Ectodermal cell (in vitro differentiated cells): ENCODE measurements around the gene FOXJ1.

Source experiments
- H3K27ac ChIP-seq: 2 replicates; pipeline ENCODE4 v1.7.0; 2013; ENCODE audit warnings: mild to moderate bottlenecking, low read depth, low read length; ENCODE audit not compliant: insufficient read depth, poor library complexity, severe bottlenecking
- H3K27me3 ChIP-seq: 2 replicates; pipeline ENCODE4 v1.7.0; 2013; ENCODE audit warnings: mild to moderate bottlenecking, low read length; ENCODE audit not compliant: insufficient read depth, control insufficient read depth, poor library complexity, severe bottlenecking
- H3K36me3 ChIP-seq: one replicate; pipeline ENCODE4 v1.7.0; 2013; ENCODE audit warnings: low read length; ENCODE audit not compliant: control insufficient read depth, insufficient read depth
- H3K4me1 ChIP-seq: one replicate; pipeline ENCODE4 v1.7.0; 2013; ENCODE audit warnings: low read length; ENCODE audit not compliant: control insufficient read depth, insufficient read depth
- H3K4me3 ChIP-seq: 2 replicates; pipeline ENCODE4 v1.7.0; 2013; ENCODE audit warnings: low read depth, low read length, control low read depth; ENCODE audit not compliant: insufficient read depth
- H3K9me3 ChIP-seq: 2 replicates; pipeline ENCODE4 v1.7.0; 2013; ENCODE audit warnings: mild to moderate bottlenecking, low read length, moderate library complexity; ENCODE audit not compliant: control insufficient read depth
- WGBS, 2 experiments: methylation state at CpG; one replicate each; pipeline ENCODE4 v1.1.7; 2013; ENCODE audit warnings: missing lambda C conversion rate in 2 of 2; 5-methylcytosine and 5-hydroxymethylcytosine counted together

Gene FOXJ1

DNA sequence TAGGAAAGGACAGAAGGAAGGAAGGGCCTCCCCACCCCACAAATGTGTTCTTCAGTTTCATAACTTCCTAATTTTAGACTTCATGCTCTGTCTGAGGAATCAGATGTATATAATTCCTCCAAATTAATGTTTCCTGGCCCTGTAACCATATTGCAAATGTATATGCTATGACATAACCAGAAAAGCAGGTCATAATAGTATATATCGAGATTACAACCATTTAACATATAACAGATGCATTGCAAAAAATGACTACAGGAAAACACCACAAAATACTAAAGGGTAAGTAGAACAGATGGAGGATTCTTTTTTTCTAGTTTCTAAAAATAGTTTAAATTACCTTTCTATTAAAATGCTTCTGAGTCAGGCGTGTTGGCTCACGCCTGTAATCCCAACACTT, 34.3 kb downstream of the FOXJ1 start:
- Histone ChIP-seq H3K9me3 (no peaks in the 10 kb centered on the region), H3K4me1 (peaks cover 6% of the 10 kb centered on the region), H3K36me3 (no peaks in the 10 kb centered on the region), H3K4me3 (no peak overlapping the region), H3K27me3 (no peaks in the 10 kb centered on the region), H3K27ac (no peak overlapping the region)
- WGBS, 2 experiments = 95 to 98% methylated on average over 2 to 3 of the region's 3 CpGs

DNA sequence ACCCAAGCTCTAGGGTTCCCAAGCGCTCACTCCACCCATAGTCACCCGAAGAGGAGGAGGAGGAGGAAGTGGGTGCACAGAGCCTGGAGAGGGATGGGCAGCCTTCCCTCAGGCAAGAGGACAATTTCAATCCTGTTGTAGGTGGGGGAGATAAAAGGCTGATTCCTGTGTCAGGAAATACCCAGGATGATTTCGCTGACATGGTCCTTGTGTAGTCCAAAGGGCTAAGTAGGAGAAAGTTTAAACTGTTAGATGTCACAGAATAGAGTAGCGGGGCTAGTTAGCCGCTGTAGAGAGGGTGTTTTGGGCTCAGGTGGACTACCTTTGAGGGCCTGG, 36.2 kb downstream of the FOXJ1 start:
- no peaks in the 10 kb centered on the region for H3K27me3 ChIP-seq
- H3K4me3 ChIP-seq = no peak overlapping the region
- peaks cover 6% of the 10 kb centered on the region for H3K4me1 ChIP-seq
- H3K36me3 ChIP-seq = peaks cover 11% of the 10 kb centered on the region
- WGBS, 2 experiments = 79 to 93% methylated on average over 4 to 5 of the region's 5 CpGs
- H3K9me3 ChIP-seq = no peaks in the 10 kb centered on the region
- no peak overlapping the region for H3K27ac ChIP-seq

DNA sequence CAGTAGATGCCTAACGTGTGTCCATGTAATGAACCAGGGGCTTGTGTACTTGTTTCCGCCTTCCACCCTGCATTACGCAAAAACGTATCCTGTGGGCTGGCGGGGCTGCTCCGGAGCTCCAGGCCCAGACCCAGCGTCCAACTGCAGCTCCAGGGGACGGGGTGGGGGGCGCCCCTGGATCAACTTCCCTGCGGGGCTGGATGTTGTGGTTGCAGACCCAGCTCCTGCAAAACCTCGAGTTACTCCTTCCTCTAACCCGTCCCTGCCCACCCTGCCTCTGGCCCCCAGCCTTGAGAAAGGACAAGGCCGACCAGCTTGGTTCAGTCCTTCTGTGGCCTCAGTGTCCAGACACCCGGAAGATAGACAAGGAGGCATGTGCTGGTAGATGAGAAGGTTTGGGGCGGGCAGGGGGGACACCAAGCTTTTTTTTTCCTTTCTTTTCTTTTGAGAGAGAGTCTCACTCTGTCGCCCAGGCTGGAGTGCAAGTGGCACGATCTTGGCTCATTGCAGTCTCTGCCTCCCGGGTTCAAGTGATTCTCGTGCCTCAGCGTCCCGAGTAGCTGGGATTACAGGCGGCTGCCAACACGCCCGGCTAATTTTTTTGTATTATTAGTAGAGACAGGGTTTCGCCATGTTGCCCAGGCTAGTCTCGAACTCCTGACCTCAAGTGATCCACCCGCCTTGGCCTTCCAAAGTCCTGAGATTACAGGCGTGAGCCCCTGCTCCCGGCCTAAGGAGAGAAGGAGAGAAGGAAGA, 36.7 kb downstream of the FOXJ1 start:
- peak overlapping the region; percentile 82 for H3K27ac ChIP-seq
- H3K36me3 ChIP-seq = peaks cover 12% of the 10 kb centered on the region
- 91% methylated on average over 29 of the region's 29 CpGs for WGBS, 2 experiments
- peak overlapping the region; percentile 91 for H3K4me3 ChIP-seq
- H3K27me3 ChIP-seq = no peaks in the 10 kb centered on the region
- peaks cover 6% of the 10 kb centered on the region for H3K4me1 ChIP-seq
- no peaks in the 10 kb centered on the region for H3K9me3 ChIP-seq

DNA sequence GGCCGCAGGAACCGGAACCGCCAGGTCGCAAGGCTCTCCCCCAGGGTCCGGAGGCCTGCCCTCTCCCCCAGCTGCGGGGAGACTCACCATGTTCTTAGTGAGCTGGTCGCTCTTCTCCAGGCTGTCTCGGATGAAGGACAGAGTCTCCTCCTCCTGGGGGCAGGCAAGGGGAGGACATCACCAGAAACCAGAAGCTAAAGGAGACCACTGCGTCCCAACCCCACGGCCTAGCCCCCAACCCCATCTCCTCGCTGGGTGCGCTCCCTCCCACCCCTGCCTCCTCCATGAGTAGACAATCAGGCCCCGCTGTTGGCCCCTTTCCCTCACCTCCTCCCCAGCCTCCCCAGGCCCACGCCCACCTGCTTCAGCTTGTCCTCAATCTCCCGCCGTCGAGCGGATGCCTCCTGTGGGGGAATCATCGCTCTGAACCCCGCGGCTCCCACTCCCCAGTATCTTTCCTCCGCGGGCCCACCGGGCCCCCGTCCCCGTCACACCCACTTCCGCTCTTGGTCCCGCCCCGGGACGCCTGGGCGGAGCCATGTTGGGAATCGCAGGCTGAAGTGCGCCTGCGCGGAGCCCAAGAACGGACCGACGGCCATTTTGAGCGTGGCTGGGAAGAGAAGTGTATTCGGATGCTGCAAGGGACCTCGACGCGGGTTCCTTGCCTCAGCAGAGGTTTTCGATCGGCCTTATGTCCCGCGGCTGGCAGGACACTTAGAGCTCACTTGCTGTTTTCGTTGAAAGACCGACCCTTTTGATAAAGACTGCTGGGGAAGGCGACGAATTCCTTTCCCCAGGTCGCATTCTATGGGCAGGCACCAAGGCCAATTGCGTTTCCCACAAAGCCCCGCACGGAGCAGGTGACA, 37.5 kb downstream of the FOXJ1 start, which contains the start of gene EXOC7:
TSS of gene EXOC7 (minus strand) at position 514 of the 866 bp plus-strand sequence. CDS start at position 419, 95 bp downstream.
- Histone ChIP-seq H3K4me3 (peak within 1 kb of the TSS; percentile 91), H3K36me3 (peaks cover 12% of the 10 kb centered on the region), H3K4me1 (peaks cover 6% of the 10 kb centered on the region), H3K27ac (peak within 1 kb of the TSS; percentile 82), H3K9me3 (no peaks in the 10 kb centered on the region), H3K27me3 (no peaks in the 10 kb centered on the region)
- 8% methylated on average over 55 of the region's 55 CpGs for WGBS, 2 experiments

DNA sequence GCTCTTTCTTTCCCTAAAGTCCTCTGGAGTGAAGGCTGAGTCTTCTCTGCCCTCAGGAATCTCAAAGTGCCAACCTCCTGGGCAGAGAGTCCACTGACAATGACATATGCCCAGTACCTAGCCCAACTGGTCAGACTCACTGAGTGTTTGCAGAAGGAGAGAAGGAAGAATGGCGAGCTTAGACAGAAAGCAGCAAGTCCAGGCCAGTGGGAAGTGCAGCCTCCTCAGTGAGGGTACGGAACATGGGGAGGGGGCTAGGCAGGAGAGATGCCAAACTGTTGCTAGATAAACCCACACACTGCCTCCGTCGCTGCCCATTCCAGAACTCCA, 38.1 kb downstream of the FOXJ1 start:
- Histone ChIP-seq H3K4me3 (peak overlapping the region; percentile 91), H3K27ac (no peak overlapping the region), H3K9me3 (no peaks in the 10 kb centered on the region), H3K27me3 (no peaks in the 10 kb centered on the region), H3K36me3 (peaks cover 13% of the 10 kb centered on the region), H3K4me1 (peaks cover 6% of the 10 kb centered on the region)
- 8 to 12% methylated on average over 4 of the region's 4 CpGs for WGBS, 2 experiments

DNA sequence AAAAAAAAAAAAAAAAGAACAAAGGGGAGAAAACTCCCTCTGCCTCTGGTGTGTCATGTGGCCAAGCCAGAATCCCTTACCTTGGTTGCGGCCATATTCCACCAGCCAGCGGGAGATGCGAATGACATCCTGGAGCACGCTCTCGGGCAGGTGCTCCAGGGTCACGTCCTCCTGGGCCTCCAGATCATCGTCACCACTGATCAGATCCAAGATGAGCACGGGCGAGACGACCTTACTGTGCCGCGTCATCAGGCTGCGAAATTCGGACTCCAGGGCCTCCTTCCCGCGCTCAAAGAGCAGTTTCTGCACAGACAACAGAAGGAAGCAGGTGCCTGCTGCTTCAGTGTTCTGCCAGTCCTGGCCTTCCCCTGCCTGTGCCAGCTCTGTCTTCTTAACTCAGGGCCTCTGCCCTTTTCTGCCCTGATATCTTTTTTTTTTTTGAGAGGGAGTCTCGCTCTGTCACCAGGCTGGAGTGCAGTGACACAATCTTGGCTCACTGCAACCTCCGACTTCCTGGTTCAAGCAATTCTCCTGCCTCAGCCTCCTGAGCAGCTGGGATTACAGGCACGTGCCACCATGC, 43.2 kb downstream of the FOXJ1 start:
- H3K36me3 ChIP-seq = peaks cover 52% of the 10 kb centered on the region
- WGBS, 2 experiments = 93 to 95% methylated on average over 19 of the region's 19 CpGs
- H3K27ac ChIP-seq = no peak overlapping the region
- no peaks in the 10 kb centered on the region for H3K27me3 ChIP-seq
- no peaks in the 10 kb centered on the region for H3K9me3 ChIP-seq
- no peaks in the 10 kb centered on the region for H3K4me1 ChIP-seq
- H3K4me3 ChIP-seq = no peak overlapping the region

DNA sequence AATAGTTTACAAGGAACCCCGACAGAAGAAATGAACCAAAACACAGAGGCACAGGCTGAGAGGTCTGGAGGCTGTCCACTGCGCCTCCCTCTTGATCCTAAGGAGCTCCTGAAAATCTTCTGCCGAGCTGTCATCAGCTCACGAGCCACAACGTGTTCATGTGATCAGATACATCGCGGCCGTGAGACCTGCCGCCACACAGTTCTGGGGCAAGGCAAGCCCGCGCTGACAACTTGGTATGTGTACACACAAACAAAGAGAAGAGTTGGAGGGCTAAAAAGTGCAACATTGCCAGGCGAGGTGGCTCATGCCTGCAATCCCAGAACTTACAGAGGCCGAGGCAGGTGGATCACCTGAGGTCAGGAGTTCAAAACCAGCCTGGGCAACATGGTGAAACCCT, 45.1 kb downstream of the FOXJ1 start:
- Histone ChIP-seq H3K36me3 (peaks cover 58% of the 10 kb centered on the region), H3K4me3 (no peak overlapping the region), H3K27me3 (no peaks in the 10 kb centered on the region), H3K27ac (no peak overlapping the region), H3K4me1 (no peaks in the 10 kb centered on the region), H3K9me3 (no peaks in the 10 kb centered on the region)
- WGBS, 2 experiments = 90 to 91% methylated on average over 13 of the region's 13 CpGs

DNA sequence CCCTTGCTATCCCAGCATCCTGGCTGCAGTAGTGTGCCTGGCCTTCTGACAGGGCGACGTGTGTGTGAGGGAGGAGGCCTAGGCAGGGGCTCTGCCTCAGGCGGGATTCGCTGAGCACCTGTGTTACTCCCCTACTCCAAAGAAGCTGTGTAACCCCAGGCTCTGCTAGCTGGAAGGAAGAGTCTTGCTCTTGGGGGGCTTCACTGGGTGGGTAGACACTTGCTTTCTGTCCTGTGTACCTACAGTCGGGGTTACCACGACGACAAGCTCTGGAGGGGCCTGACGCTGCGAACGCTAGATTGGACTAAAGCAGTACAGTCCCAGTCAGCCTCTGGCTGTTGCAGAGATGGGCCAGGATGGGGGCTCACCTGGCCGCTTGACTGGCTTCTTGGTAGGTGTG, 47.0 kb downstream of the FOXJ1 start:
- Histone ChIP-seq H3K27ac (no peak overlapping the region), H3K9me3 (no peaks in the 10 kb centered on the region), H3K4me3 (no peak overlapping the region), H3K36me3 (peaks cover 57% of the 10 kb centered on the region), H3K4me1 (no peaks in the 10 kb centered on the region), H3K27me3 (no peaks in the 10 kb centered on the region)
- 90 to 91% methylated on average over 11 of the region's 11 CpGs for WGBS, 2 experiments

DNA sequence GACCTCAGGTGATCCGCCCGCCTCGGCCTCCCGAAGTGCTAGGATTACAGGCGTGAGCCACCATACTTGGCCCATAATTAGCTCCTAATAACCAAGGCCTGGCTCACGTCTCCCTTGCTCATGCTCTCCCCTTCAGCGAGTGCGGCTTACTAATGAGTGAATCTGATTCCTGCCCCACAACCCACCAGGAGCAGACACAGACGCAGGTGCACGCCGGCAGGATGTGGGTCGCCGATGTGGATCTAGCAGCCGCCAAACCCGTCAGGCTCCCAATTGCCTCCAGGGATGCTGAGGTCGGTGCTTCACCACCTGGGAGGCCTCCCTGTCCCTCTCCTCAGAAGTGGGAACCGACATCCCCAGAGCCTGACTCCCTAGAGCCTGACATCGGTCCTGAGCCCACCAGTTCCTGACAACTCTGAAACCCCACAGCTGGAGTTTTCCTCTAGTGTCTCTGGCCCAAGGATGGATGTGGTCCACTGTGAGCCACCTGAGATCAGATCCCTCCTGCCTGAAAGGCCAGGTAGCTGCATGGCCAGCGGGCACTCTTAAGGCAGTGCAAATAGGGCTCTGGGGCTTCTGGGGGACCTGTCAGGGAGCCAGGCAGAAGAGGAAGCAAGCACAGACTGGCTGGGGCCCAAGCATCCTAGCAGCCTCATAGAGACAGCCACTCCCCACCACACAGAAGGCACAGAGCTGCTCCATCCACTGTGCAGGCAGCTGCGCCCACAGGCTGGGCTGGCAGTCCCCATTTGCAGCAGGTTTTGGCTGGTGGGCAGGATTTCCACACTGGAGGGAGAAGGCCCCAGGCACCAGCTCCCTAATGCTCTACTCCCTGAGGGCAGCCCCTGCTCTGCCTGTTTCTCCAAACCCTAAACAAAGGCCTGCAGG, 48.3 kb downstream of the FOXJ1 start:
- Histone ChIP-seq H3K9me3 (no peaks in the 10 kb centered on the region), H3K36me3 (peaks cover 63% of the 10 kb centered on the region), H3K27me3 (no peaks in the 10 kb centered on the region), H3K4me1 (no peaks in the 10 kb centered on the region), H3K4me3 (no peak overlapping the region), H3K27ac (no peak overlapping the region)
- 92 to 96% methylated on average over 20 of the region's 20 CpGs for WGBS, 2 experiments
